GM23248 (cell line): ENCODE results near the gene HES2. TPM values are rescaled to one million over a fixed set of nuclear protein-coding genes. Genes with fewer than 3 reads are reported as not detected.
"Not testable (repeated sequence)": the region's sequence is repeated elsewhere in the genome, so short reads cannot be mapped to it uniquely, and the experiment has no call there.

ENCODE experiments used
- DNase-seq: peaks from one replicate; pipeline ENCODE4 v3.0.0-alpha.2; 2015
- H2AFZ ChIP-seq: fragments of 200-600 bp; sonication (generic); 2 replicates; pipeline ENCODE4 v1.6.1; 2016; ENCODE audit warnings: antibody characterized with exemption
- H3F3A ChIP-seq: fragments of 200-600 bp; sonication (generic); 2 replicates; pipeline ENCODE4 v1.6.1; 2016; ENCODE audit warnings: mild to moderate bottlenecking, antibody characterized with exemption, mixed run types; ENCODE audit not compliant: insufficient read depth
- H3K27ac ChIP-seq: fragments of 200-600 bp; sonication (generic); 2 replicates; pipeline ENCODE4 v1.5.1; 2016; ENCODE audit warnings: mild to moderate bottlenecking
- H3K27me3 ChIP-seq: fragments of 200-600 bp; sonication (generic); replicated peaks from 2 replicates; pipeline ENCODE4 v1.6.1; 2016; ENCODE audit warnings: mild to moderate bottlenecking; ENCODE audit not compliant: insufficient read depth
- H3K36me3 ChIP-seq: fragments of 200-600 bp; sonication (generic); 2 replicates; pipeline ENCODE4 v1.6.1; 2016; ENCODE audit warnings: low read depth, mild to moderate bottlenecking
- H3K4me1 ChIP-seq: fragments of 200-600 bp; sonication (generic); 2 replicates; pipeline ENCODE4 v1.6.1; 2016; ENCODE audit warnings: mild to moderate bottlenecking; ENCODE audit not compliant: insufficient read depth
- H3K4me2 ChIP-seq: fragments of 200-600 bp; sonication (generic); one replicate; pipeline ENCODE4 v1.6.1; 2016; ENCODE audit warnings: mild to moderate bottlenecking; ENCODE audit not compliant: unreplicated experiment
- H3K4me3 ChIP-seq: fragments of 200-600 bp; sonication (generic); 2 replicates; pipeline ENCODE4 v1.5.1; 2016; ENCODE audit warnings: mild to moderate bottlenecking
- H3K79me2 ChIP-seq: fragments of 200-600 bp; sonication (generic); 2 replicates; pipeline ENCODE4 v1.6.1; 2016; ENCODE audit warnings: mild to moderate bottlenecking; ENCODE audit not compliant: insufficient read depth
- H3K9ac ChIP-seq: fragments of 200-600 bp; sonication (generic); 2 replicates; pipeline ENCODE4 v1.6.1; 2016; ENCODE audit warnings: mild to moderate bottlenecking
- H3K9me2 ChIP-seq: fragments of 200-600 bp; sonication (generic); 2 replicates; pipeline ENCODE4 v1.6.1; 2016; ENCODE audit warnings: mixed run types, mild to moderate bottlenecking, moderate library complexity; ENCODE audit not compliant: insufficient read depth
- H3K9me3 ChIP-seq: fragments of 200-600 bp; sonication (generic); one replicate; pipeline ENCODE4 v1.6.1; 2017; ENCODE audit warnings: low read depth
- H4K20me1 ChIP-seq: fragments of 200-600 bp; sonication (generic); 2 replicates; pipeline ENCODE4 v1.6.0; 2016; ENCODE audit not compliant: insufficient read depth
- EZH2 ChIP-seq: fragments of 200-600 bp; sonication (generic); IDR thresholded peaks from 2 replicates; pipeline ENCODE4 v1.6.1; 2018; ENCODE audit warnings: antibody characterized with exemption, mild to moderate bottlenecking; ENCODE audit not compliant: insufficient read depth, poor library complexity, severe bottlenecking
- EZH2phosphoT487 ChIP-seq: fragments of 200-600 bp; sonication (generic); IDR thresholded peaks from 2 replicates; pipeline ENCODE4 v1.6.1; 2018; ENCODE audit warnings: antibody characterized with exemption, moderate library complexity, mild to moderate bottlenecking, low read depth; ENCODE audit not compliant: insufficient read depth
- WGBS, 2 experiments: methylation state at CpG; one replicate each; pipeline ENCODE4 v1.1.6; 2015 to 2017; ENCODE audit warnings: low lambda C conversion rate in 2 of 2, low coverage in 1 of 2; ENCODE audit errors: missing lambda C conversion rate in 2 of 2; 5-methylcytosine and 5-hydroxymethylcytosine counted together
- in situ Hi-C: fragments of 300-500 bp; cut with MboI; formaldehyde crosslinking; loops from 2 replicates; pipeline ENCODE4 v1.15.0; 2020
- polyA plus RNA-seq: library from polyadenylated mRNA; unstranded; fragments of >200 nt; fragmentation: Nextera tagmentation; extraction: Ambion mirVana; gene quantifications from 2 replicates; pipeline ENCODE4 v1.2.1, GENCODE V29; 2016
- total RNA-seq: library from RNA; depleted of rRNA; stranded (reverse); fragments of >200 nt; shearing (Covaris generic); gene quantifications from 2 replicates; pipeline ENCODE4 v1.2.3, GENCODE V29; 2014

HES2 gene
- total and polyA plus RNA-seq, 2 experiments from 2014 or later: not detected

- no peaks in the 10 kb centered on the region for H3F3A ChIP-seq
- no peak for TF ChIP-seq EZH2phosphoT487
- no peak for TF ChIP-seq EZH2
- no peaks in the 10 kb centered on the region for H3K4me1 ChIP-seq
- H4K20me1 ChIP-seq: no peaks in the 10 kb centered on the region
- in situ Hi-C loops: no loop called here
- no peak overlapping the region for H3K4me3 ChIP-seq
- 69 to 72% methylated on average over 4 of the region's 4 CpGs for WGBS, 2 experiments
- H3K36me3 ChIP-seq: no peaks in the 10 kb centered on the region
- no peak overlapping the region for H3K4me2 ChIP-seq
- no peak overlapping the region for H3K9ac ChIP-seq
- H3K9me2 ChIP-seq: no peaks in the 10 kb centered on the region
- H3K79me2 ChIP-seq: no peaks in the 10 kb centered on the region
- no peak for DNase-seq
- H2AFZ ChIP-seq: no peak overlapping the region
- H3K27me3 ChIP-seq: peaks cover 45% of the 10 kb centered on the region
- H3K27ac ChIP-seq: no peak overlapping the region
- no peaks in the 10 kb centered on the region for H3K9me3 ChIP-seq
Measured at GRCh38 chr1:6446665-6447015, 26.9 kb upstream of the HES2 start.

DNA sequence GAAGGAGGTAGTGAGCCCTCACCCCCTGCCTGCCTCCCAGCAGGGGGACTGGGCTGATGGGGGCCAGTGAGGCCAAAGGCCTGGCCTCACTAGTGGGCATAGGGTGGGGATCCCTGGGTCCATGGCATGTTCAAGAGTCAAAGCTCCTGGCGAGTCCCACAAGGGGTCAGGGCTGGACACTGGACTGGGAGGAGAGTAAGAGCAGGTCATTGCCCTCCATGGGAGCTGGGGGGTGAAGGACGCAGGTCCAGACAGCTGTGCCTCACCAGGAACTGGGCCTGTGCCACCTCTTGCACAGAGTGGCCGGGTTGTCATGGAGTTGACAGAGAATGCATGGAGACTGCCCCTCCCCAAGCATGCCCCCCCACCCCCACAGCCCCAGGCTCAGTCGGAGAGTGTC, 26.2 kb upstream of the HES2 start:
- H3K4me3 ChIP-seq, H3F3A ChIP-seq, H3K27ac ChIP-seq, in situ Hi-C loops, H3K36me3 ChIP-seq, H3K79me2 ChIP-seq, H3K4me1 ChIP-seq, H4K20me1 ChIP-seq, H3K9ac ChIP-seq, DNase-seq, H3K4me2 ChIP-seq, H2AFZ ChIP-seq, H3K9me3 ChIP-seq, H3K9me2 ChIP-seq: not testable (repeated sequence)
- H3K27me3 ChIP-seq: peaks cover 46% of the 10 kb centered on the region
- WGBS, 2 experiments: 77 to 84% methylated on average over 4 of the region's 4 CpGs

DNA sequence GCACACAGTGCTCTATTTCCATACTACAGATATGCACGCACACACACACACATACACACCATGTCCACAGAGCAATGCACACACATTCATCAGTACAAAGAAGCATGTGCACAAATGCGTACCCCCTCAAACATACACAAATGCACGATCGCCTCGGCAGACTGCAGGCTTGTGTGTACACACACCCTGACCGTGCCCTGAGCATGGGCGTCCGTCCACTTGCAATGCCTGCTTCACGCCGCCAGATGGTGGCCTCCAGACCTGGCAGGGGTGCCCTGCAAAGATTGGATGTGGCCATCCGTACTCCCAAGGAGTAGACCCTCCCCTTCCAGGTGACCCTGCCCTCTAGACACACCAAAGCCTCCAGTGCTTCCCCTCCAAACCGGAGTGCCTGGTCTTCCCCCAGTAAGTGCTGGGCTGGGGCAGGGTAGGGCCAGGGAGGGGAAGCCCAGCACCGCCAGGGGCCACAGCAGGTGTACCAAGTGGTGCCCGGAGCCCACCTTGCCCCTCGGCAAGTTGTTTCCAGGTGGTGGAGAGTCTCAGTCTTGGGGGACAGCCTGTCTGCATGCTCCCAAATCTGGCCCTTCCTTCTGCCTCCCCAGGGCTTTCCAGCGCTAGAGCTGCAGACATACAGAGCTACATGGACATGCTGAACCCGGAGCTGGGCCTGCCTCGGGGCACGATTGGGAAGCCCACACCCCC, 25.5 kb upstream of the HES2 start:
- 50 to 53% methylated on average over 16 to 18 of the region's 19 CpGs for WGBS, 2 experiments
- Histone ChIP-seq H3K79me2 (no peaks in the 10 kb centered on the region), H3K9me2 (no peaks in the 10 kb centered on the region), H4K20me1 (no peaks in the 10 kb centered on the region), H3K4me2 (no peak overlapping the region), H3K4me1 (no peaks in the 10 kb centered on the region), H3K36me3 (no peaks in the 10 kb centered on the region), H3K9me3 (no peaks in the 10 kb centered on the region), H3K27me3 (peaks cover 40% of the 10 kb centered on the region), H3F3A (no peaks in the 10 kb centered on the region), H3K9ac (no peak overlapping the region), H3K27ac (no peak overlapping the region), H3K4me3 (no peak overlapping the region), H2AFZ (no peak overlapping the region)
- no peak for TF ChIP-seq EZH2
- no peak for TF ChIP-seq EZH2phosphoT487
- in situ Hi-C loops: no loop called here
- peak; percentile 59 for DNase-seq

DNA sequence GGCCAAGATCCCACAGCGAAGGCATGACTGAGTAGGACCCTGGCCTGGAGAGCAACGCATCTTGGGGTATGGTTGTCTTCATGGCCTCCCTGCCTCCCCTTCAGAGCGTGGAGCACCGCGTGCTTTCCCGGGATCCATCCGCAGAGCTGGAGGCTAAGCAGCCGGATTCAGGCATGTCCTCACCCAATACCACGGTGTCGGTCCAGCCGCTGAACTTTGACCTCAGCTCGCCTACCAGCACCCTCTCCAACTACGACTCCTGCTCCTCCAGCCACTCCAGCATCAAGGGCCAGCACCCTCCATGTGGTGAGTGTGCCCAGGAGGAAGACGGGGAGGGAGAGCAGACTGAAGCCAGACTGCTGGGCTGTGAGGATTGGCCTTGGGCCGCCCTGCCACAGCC, 24.7 kb upstream of the HES2 start:
- Histone ChIP-seq H3F3A (no peaks in the 10 kb centered on the region), H3K27ac (no peak overlapping the region), H3K4me3 (no peak overlapping the region), H3K9ac (no peak overlapping the region), H3K9me3 (no peaks in the 10 kb centered on the region), H3K4me1 (no peaks in the 10 kb centered on the region), H3K9me2 (no peaks in the 10 kb centered on the region), H3K36me3 (no peaks in the 10 kb centered on the region), H2AFZ (no peak overlapping the region), H3K79me2 (no peaks in the 10 kb centered on the region), H4K20me1 (no peaks in the 10 kb centered on the region), H3K4me2 (no peak overlapping the region), H3K27me3 (peaks cover 32% of the 10 kb centered on the region)
- no peak for DNase-seq
- in situ Hi-C loops: no loop called here
- WGBS, 2 experiments: 76 to 78% methylated on average over 15 of the region's 15 CpGs
- no peak for TF ChIP-seq EZH2
- no peak for TF ChIP-seq EZH2phosphoT487
